HG02610 (cell line): ENCODE measurements around the gene MS4A4E.
A peak's percentile ranks its signal among the peaks of the same experiment; 100 is the strongest.
"Not testable (repeated sequence)": the region's sequence is repeated elsewhere in the genome, so short reads cannot be mapped to it uniquely, and the experiment has no call there.

Source experiments
- ATAC-seq: cut with Tn5 transposase; IDR thresholded peaks from one replicate; pipeline ENCODE4 v1.9.1; 2021; ENCODE audit warnings: mild to moderate bottlenecking, moderate library complexity; ENCODE audit not compliant: unreplicated experiment

The MS4A4E gene

GRCh38 chr11:60182541-60183330 is 60.2 kb downstream of the MS4A4E start, which contains the start of gene MS4A6A:
MS4A6A (minus strand) TSS chr11:60183083; CDS start chr11:60181727, 1,356 bp downstream.
- ATAC-seq: no peak

GRCh38 chr11:60175860-60176275 is 67.1 kb downstream of the MS4A4E start:
- peak; percentile 59 for ATAC-seq

DNA sequence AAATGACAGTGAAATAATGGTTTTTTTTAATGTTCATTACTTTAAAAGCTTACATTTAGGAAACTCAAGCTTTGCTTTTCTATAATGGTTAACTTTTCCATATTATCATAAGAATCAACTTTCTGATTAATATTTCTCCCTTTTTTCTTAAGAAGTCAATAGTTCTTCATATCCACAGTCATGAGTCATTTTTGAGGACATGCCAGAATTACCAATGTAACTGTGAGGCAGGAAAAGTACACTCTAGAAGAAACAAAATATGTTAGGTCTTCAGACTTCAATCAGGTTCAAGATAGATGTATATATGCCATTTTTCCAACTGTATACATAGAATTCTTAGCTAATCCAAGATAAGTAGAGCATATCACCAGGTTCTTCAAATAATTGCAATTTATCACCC is 70.9 kb downstream of the MS4A4E start:
- no peak for ATAC-seq

GRCh38 chr11:60170566-60170965 is 72.4 kb downstream of the MS4A4E start:
- ATAC-seq: no peak

DNA sequence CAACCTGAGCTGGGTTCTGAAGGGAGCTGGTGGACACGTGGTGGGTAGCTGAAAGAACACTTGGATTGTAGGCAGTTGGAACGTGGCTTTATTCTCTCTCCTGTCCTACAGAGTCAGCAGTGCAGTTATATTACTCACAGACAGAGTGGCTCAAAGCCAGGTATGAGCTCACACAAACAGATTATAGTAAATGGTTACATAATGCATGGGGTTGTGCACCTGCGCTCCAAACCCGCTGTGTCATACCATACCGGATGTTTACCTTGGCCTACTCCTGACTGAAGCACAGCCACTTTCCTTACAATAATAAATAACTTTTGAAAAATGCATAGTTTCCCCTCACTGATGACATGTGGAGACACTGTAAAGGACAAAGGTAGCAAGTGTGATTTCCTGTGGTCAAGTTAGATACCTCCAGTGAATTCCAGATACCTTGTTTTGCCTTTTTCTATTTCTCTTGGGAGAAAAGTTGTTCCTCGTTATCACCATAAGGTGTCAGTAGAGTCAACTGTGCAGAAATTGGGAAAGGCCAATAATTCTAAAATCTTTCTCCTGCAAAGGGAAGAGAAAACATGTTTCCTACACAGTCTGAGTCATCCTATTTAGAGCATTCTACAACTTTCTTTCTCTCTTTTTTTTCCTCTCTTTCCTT is 73.5 kb downstream of the MS4A4E start:
- no peak for ATAC-seq

GRCh38 chr11:60168306-60168705 is 74.6 kb downstream of the MS4A4E start:
- no peak for ATAC-seq

GRCh38 chr11:60165951-60166350 is 77.0 kb downstream of the MS4A4E start:
- ATAC-seq: no peak

DNA sequence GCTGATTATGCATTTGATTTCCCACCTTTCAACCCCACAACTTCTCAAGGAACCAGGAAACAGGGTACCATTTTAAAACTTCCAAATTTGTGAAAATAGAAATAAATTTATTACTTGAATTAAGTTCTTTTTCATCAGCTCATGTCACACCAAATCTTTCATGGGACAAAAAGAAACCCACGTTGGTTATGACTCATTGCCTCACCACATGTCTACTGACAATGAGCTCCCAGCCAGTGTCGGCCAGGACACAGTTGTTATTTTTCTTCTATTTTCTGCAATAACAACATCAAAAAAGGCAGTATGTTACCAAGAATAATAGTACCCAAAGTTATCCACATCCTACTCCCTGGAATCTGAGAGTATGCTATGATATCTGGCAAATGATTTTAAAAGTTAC is 77.4 kb downstream of the MS4A4E start:
- no peak for ATAC-seq

DNA sequence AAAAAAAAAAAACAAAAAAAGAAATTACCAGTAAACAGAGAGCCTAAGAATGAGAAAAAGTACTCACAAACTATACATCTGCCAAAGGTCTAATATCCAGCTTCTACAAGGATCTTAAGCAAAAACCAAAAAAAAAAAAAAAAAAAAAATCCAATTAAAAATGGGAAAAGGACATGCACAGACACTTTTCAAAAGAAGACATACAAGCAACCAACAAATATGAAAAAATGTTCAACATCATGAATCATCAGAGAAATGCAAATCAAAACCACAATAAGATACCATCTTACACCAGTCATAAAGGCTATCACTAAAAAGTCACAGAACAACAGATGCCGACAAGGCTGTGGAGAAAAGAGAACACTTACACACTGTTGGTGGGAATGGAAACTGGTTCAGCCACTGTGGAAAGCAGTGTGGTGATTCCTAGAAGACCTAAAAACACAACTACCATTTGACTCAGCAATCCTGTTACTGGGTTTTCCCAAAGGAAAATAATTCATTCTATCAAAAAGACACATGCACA is 78.3 kb downstream of the MS4A4E start:
- ATAC-seq: no peak

- no peak for ATAC-seq
Observed at GRCh38 chr11:60161766-60162165, 81.2 kb downstream of the MS4A4E start.

GRCh38 chr11:60161107-60161506 is 81.8 kb downstream of the MS4A4E start:
- ATAC-seq: no peak

GRCh38 chr11:60159868-60160267 is 83.1 kb downstream of the MS4A4E start:
- ATAC-seq: no peak

DNA sequence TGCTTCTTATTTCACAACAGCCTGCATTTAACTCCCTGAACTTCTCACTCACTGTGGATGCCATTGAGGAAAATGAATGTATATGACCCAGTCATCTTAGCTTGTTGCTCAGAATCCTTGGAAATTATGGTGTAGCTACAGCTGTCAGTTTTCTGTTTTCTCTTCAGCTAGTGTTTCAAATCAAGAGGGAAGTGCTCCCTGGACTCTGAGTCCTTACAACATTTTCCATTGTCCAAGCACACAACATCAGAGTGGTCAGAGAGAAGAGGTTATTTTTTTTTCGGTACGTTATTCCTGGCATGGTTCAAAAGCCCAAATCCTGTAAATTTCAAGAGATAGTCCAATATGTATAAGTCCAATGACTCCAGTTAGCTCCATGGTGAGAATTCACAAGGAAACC is 83.7 kb downstream of the MS4A4E start:
- ATAC-seq: no peak

DNA sequence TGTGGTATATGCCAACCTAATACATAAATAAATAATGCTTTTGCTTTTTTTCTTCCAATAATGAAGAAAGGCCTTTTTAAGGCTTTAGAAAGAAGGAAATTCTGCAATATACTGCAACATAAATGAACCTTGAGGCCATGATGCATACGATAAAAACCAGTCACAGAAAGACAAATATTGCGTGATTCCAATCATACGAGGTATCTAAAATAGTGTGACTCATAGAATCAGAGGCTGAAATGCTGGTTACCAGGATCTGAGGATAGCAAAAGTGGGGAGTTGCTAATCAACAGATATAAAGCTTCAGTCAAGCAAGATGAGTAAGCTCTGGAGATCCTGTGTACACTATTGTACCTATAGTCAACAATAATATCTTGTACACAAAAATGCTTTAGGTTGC is 84.3 kb downstream of the MS4A4E start:
- no peak for ATAC-seq

DNA sequence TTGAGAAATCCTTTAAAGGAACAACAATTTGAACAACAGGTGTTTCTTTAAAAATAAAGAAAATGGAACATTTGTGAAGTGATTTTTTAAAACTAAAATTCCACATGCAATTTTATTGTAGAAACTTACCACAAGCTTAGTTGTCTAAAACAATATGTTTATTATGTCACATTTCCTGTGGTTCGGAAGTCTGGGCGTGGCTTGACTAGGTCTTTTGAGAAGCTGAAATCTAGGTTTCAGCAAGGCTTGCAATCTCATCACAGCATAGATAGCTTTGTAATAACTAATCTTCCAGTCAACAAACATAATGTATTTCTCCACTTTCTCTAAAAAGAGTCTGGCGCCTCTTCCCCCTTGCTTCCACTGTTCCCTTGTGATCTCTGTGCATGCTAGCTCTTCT is 87.0 kb downstream of the MS4A4E start:
- ATAC-seq: no peak

DNA sequence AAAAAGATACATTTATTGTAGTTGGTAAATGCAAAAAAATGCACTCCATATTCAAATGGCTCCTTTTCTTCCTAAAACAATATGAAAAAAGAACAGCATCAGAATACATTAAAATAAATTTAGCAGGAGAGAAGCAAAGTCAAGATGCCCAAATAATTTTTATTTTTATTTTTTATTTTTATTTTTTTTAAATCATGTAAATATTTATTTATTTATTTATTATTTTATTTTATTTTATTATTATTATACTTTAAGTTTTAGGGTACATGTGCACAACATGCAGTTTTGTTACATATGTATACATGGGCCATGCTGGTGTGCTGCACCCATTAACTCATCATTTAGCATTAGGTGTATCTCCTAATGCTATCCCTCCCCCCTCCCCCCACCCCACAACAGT is 90.2 kb downstream of the MS4A4E start:
- not testable (repeated sequence) for ATAC-seq

- no peak for ATAC-seq
Observed at GRCh38 chr11:60150279-60150678, 92.7 kb downstream of the MS4A4E start.
